ENCODE results near the gene ECI1.

DNA sequence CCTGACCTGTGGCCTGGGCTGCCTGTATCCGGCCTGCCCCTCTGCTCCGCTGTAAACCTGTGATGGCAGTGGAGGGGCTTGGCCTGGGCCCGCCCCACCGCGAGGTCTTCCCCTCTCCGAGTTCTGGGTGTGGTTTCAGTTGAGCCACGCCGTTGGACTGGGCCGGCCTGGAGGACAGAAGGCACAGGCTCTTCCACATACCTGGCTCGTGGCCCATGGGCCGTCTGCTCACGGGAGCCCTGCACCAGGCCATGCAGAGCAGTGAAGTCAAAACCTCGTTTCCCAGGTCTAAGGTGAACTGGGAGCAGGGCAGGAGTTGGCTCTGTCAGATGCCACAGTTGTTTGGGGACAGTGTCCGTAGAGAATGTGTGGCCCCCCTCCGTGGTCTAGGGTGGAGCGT, 22.1 kb upstream of the ECI1 start:
- TF ChIP-seq, protein P1, sequence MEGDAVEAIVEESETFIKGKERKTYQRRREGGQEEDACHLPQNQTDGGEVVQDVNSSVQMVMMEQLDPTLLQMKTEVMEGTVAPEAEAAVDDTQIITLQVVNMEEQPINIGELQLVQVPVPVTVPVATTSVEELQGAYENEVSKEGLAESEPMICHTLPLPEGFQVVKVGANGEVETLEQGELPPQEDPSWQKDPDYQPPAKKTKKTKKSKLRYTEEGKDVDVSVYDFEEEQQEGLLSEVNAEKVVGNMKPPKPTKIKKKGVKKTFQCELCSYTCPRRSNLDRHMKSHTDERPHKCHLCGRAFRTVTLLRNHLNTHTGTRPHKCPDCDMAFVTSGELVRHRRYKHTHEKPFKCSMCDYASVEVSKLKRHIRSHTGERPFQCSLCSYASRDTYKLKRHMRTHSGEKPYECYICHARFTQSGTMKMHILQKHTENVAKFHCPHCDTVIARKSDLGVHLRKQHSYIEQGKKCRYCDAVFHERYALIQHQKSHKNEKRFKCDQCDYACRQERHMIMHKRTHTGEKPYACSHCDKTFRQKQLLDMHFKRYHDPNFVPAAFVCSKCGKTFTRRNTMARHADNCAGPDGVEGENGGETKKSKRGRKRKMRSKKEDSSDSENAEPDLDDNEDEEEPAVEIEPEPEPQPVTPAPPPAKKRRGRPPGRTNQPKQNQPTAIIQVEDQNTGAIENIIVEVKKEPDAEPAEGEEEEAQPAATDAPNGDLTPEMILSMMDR (IDR thresholded peaks at IDR 0.05): no peak
- TF ChIP-seq ZFX (IDR thresholded peaks at IDR 0.05; ENCODE audit: borderline replicate concordance): no peak

Data from 22Rv1 (cell line).